GM10266 (cell line): ENCODE measurements around the gene CHCT1.

Experiments used
- DNase-seq: peaks from one replicate; pipeline ENCODE4 v3.0.0; 2012; ENCODE audit errors: extremely low spot score
- CTCF ChIP-seq: IDR thresholded peaks from 2 replicates; pipeline ENCODE4 v1.5.1; 2012; ENCODE audit warnings: mild to moderate bottlenecking, low read depth; ENCODE audit not compliant: control insufficient read depth, insufficient read depth; ENCODE audit errors: missing control alignments

The CHCT1 gene

GRCh38 chr17:60392845-60393702, 29.2 kb upstream of the CHCT1 start:
- TF ChIP-seq CTCF, result no peak
- peak; percentile 41 for DNase-seq

GRCh38 chr17:60393840-60394723, 28.2 kb upstream of the CHCT1 start:
- TF ChIP-seq CTCF, result no peak
- DNase-seq, result no peak

GRCh38 chr17:60395508-60396065, 26.7 kb upstream of the CHCT1 start:
- DNase-seq, result peak; percentile 37
- no peak for TF ChIP-seq CTCF

- TF ChIP-seq CTCF, result no peak
- DNase-seq, result no peak
Measured at GRCh38 chr17:60396412-60396811, 25.9 kb upstream of the CHCT1 start.

- no peak for TF ChIP-seq CTCF
Measured at GRCh38 chr17:60398227-60398959, 23.9 kb upstream of the CHCT1 start.

GRCh38 chr17:60401819-60402218, 20.5 kb upstream of the CHCT1 start:
- no peak for TF ChIP-seq CTCF

More at GRCh38 chr17:60398227-60398959, 23.9 kb upstream of the CHCT1 start:
- peak; percentile 29 for DNase-seq

More at GRCh38 chr17:60401819-60402218, 20.5 kb upstream of the CHCT1 start:
- DNase-seq, result no peak
